Glomerular endothelial cell (primary cell): ENCODE data around the gene SPANXC. TPM values are rescaled to one million over a fixed set of nuclear protein-coding genes. Genes with fewer than 3 reads are reported as not detected.
"Not testable (repeated sequence)": the region's sequence is repeated elsewhere in the genome, so short reads cannot be mapped to it uniquely, and the experiment has no call there.

Source experiments
- DNase-seq: peaks from one replicate; pipeline ENCODE4 v3.0.0-alpha.2; 2011; ENCODE audit warnings: low read depth, low spot score; ENCODE audit errors: extremely low read depth
- total RNA-seq: library from RNA; depleted of rRNA; stranded (reverse); fragments of >200 nt; gene quantifications from 2 replicates; pipeline ENCODE4 v1.2.3, GENCODE V29; 2015

Gene SPANXC, protein sequence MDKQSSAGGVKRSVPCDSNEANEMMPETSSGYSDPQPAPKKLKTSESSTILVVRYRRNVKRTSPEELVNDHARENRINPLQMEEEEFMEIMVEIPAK
- total RNA-seq, result not detected in 2 replicates

DNA sequence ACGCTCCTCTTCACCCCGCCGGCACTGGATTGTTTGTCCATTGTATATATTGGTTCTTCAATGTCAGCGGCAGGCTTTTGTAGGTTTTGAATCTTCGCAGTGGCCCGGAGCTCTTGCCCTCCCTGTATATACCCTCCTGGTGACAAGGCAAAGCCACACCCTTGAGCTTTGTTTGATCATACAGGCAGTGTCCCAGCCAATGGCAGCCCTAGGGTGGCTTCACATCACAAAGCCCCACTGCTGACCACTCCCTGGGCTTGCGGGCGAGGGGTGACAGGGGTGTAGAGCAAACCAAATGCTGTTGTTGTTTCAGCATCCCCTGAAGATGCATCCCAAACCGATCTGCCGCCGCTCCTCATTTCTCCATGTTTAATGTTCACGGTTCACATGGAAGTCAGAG, at the start of gene SPANXC:
Gene SPANXC (minus strand): TSS at position 101 of the 400 bp plus-strand sequence. CDS start 60 bp downstream, at position 41.
- DNase-seq, result not testable (repeated sequence)

DNA sequence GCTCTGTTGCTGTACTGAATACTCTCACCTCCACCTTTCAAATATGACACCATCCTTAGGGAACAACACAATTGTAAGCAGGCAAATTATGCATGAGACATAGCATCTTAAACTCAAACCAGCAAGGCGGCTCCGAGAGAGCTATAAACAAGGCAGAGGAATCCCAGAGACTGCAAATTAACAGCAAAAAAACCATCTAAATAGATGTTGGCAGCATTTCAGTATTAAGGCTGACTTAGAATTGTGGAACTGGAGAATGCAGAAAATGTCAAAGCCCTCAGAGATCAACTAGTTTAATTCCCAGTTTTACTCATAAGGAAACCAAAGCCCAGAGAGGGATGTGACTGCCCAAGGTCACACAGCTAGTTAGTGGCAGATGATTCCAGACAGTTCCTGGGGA, 37.2 kb upstream of the SPANXC start:
- DNase-seq, result no peak

DNA sequence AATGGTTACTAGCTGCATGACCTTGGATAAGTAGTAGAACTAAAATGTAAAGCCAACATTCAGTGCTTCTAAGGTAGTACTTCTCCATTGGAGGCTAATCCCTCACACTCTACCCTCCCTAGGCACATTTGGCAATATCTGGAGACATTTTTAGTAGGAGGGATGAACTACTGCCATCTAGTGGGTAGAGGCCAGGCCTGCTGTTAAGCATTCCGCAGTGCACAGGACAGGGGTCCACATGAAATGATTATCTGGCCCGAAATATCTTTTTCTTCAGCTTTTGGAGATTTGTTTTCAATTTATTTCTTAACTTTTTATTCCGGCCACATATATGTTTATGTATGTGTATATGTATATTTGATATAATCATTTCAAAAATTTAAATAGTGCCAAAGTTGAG, 36.0 kb upstream of the SPANXC start:
- DNase-seq, result no peak

DNA sequence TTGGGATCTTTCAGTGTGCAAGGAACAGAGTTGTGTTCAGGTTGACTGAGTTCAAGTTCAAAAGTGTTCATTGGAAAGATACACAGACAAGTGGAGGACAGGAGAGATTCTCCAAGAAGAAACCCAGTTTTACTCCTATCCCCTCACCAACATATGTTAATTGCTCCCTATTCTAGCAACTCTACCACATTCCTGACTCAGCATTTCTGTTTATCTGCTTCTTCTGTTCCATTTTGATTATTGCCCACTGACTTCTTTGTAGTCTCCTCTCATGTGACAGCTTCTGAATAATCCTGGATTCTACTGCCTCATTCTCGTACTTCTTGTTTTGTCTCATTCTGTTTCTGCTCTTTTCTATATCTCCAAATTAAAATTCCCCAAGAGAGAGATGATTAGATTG, 15.8 kb upstream of the SPANXC start:
- no peak for DNase-seq

DNA sequence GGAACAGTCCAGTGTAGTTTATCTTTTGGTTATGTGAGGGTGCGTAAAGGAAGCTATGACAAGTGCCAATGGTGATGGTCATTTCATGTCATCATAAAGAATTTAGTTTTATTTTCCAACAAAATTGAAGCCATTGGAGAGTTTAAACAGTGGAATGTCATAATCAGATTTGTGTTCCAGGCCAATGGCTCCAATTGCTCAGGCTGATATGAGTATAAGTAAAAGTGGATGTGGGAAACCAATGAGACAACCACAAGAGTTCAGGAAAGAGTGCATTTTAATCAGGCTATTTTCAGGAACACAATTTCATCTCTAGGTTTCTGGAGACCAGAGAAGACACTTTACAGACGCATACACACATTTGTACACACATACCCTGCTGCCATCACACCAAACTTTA, 20.7 kb downstream of the SPANXC start:
- DNase-seq, result no peak

DNA sequence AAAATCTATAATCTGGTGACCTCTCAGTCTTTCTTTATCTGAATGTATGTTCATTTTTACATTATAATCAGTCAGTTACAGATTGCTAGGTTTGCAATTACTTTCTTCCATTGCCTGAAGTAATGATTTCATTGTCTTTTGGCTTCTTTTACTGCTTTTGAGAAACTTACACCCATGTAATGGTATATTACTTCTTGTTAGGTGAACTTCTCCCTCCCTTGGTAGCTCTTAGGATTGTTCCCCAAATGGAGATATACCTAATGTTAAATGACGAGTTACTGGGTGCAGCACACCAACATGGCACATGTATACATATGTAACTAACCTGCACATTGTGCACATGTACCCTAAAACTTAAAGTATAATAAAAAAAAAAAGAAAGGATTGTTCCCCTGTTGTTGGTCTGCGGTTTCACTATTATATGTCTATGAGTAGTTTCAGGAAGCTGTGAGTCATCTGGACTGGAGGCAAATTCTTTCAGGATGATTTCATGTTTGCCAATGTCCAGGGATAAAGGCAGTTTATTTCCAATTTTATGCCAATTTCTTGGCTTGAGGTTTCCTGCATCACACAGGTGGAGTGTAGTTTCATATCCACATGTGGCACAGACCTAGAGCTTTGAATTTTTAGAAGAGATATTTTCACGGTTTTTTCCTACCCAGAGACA, 21.8 kb downstream of the SPANXC start:
- DNase-seq, result peak; percentile 29

DNA sequence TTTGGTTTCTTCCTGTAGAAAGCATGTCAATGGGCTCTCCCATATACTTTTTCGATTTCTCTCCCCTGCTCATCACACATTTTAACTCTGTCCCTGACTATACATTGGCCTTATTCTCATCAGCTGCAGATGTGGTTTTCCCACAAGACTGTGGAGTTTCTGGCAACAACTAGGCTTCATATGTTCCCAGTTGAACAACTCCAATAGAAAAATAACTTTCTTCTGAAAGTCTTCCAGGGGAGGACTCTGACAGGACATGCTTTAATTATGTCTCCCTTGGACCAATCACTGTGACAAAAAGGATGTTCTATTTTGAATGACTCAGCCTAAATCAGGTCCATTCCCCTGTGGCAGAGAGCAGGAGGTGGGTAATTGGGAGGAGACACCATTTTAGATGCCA, 28.1 kb downstream of the SPANXC start:
- DNase-seq, result no peak

DNA sequence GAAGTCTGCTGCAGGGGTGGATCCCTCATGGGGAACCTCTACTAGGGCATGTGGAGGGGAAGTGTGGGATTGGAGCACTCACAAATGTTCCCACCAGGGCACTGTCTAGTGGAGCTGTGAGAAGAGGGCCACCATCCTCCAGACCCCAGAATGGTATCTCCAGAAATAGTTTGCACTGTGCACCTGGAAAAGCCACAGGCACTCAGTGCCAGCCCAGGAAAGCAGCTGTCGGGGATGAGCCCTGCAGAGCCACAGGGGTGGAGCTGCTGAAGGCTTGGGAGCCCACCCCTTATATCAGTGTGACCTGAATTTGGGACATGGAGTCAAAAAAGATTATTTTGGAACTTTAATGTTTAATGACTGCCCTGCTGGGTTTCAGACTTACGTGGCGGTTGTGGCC, 40.4 kb downstream of the SPANXC start:
- DNase-seq, result no peak

Other genes with a start within 250 kb of the SPANXC start
- gene SPANXB1, start 239.9 kb downstream of the SPANXC start, total RNA-seq, result not detected in 2 replicates
- gene LDOC1, start 65.4 kb downstream of the SPANXC start, total RNA-seq, result 23.7 and 24.9 TPM in 2 replicates